Skeletal muscle tissue (tissue), 4 donors: ENCODE measurements around the gene MYOT. TPM values are rescaled to one million over a fixed set of nuclear protein-coding genes. Genes with fewer than 3 reads are reported as not detected.
A peak's percentile ranks its signal among the peaks of the same experiment; 100 is the strongest.

Source experiments
- H3K27ac ChIP-seq: one replicate; pipeline ENCODE4 v1.7.0; 2013; ENCODE audit warnings: mild to moderate bottlenecking, low read depth, low read length, inconsistent platforms
- H3K27me3 ChIP-seq, 3 donors: one replicate each; pipeline ENCODE4 v1.7.0; 2013; ENCODE audit warnings: low read length in 3 of 3; ENCODE audit not compliant: control insufficient read depth in 3 of 3, insufficient read depth in 3 of 3
- H3K36me3 ChIP-seq, 3 donors: one replicate each; pipeline ENCODE4 v1.7.0; 2013; ENCODE audit warnings: low read length in 3 of 3; ENCODE audit not compliant: control insufficient read depth in 3 of 3, insufficient read depth in 3 of 3
- H3K4me1 ChIP-seq, 3 donors: one replicate each; pipeline ENCODE4 v1.7.0; 2013; ENCODE audit warnings: low read length in 3 of 3, mild to moderate bottlenecking in 3 of 3; ENCODE audit not compliant: control insufficient read depth in 3 of 3, insufficient read depth in 3 of 3
- H3K4me3 ChIP-seq, 3 donors: one replicate each; pipeline ENCODE4 v1.7.0; 2013; ENCODE audit warnings: low read length in 3 of 3
- H3K9ac ChIP-seq, 3 donors: one replicate each; pipeline ENCODE4 v1.7.0; 2013; ENCODE audit warnings: low read length in 3 of 3, mild to moderate bottlenecking in 3 of 3, moderate library complexity in 2 of 3, low read depth in 1 of 3
- H3K9me3 ChIP-seq, 3 donors: one replicate each; pipeline ENCODE4 v1.7.0; 2013; ENCODE audit warnings: low read length in 3 of 3; ENCODE audit not compliant: control insufficient read depth in 3 of 3
- total RNA-seq: library from RNA; depleted of rRNA; stranded (reverse); fragments of >200 nt; gene quantifications from one replicate; pipeline ENCODE4 v1.2.3, GENCODE V29; 2014
- donor health status: Osteomylitis.

The MYOT gene
- total RNA-seq, 1 donor from 2014 or later = 54.8 TPM

DNA sequence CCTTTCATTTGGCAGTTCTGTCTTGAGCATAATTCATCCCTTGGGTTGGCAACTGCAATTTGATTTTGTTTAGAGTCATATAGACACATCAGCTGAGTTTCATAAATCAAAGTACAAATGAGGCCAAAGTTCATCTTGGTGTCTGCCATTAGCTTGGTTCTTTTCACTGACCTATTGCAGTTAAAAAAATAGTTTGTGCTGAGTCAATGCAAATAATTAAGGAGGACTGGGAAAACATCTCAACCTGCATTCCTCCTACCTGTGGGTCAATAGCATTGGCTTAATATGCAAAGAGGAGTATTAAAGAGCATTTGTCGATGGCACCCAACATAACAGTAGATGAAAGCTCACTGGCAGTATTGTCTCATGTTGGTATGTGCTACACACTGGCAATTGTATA, 23.2 kb downstream of the MYOT start:
- Histone ChIP-seq H3K9ac (no peak overlapping the region), H3K4me1 (peaks cover 2 to 11% (median 9%) of the 10 kb centered on the region in 3 donors), H3K4me3 (no peak overlapping the region), H3K36me3 (peaks cover 0 to 13% (median 12%) of the 10 kb centered on the region in 3 donors), H3K27me3 (no peaks in the 10 kb centered on the region), H3K27ac (peak overlapping the region; percentile 3), H3K9me3 (no peaks in the 10 kb centered on the region)

DNA sequence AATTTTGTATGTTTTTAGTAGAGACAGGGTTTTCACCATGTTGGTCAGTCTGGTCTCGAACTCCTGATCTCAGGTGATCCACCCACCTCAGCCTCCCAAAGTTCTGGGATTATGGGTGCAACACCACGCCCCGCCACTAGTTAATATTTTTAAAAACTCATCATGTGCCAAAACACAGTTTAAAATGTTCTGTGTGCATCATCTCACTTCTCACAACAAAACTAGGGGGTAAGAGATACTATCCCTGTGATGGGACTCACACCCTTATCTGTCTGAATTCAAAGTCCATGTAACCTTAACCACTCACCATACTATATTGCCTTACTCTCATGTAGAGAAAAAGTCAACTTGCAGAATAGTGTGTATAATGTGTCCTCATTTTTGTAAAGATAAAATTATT, 24.2 kb downstream of the MYOT start:
- H3K4me1 ChIP-seq = peaks cover 2 to 11% (median 9%) of the 10 kb centered on the region in 3 donors
- H3K4me3 ChIP-seq = no peak overlapping the region
- H3K27me3 ChIP-seq = no peaks in the 10 kb centered on the region
- H3K27ac ChIP-seq = no peak overlapping the region
- no peaks in the 10 kb centered on the region for H3K9me3 ChIP-seq
- no peak overlapping the region for H3K9ac ChIP-seq
- H3K36me3 ChIP-seq = peaks cover 0 to 10% (median 9%) of the 10 kb centered on the region in 3 donors

DNA sequence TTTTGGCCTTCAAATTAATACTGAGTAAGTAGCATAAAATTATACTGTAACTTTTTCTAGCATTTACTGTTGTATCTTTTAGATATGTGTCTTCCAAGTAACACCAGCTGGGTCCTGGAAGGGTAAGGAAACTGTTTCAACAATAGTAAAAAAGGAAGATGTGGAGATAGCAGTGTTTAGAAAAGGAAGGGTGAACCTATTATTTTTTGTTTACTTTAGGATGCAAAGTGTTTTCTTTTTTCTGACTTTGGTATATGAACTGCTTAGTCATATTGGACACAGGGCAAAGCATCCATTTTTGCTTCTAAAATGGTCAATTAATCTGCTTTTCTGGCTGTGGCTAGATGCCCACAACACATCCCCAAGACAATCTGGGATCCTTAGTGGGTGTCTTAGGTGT, 26.9 kb downstream of the MYOT start:
- no peaks in the 10 kb centered on the region for H3K9me3 ChIP-seq
- no peak overlapping the region for H3K9ac ChIP-seq
- H3K36me3 ChIP-seq = no peaks in the 10 kb centered on the region
- H3K4me3 ChIP-seq = no peak overlapping the region
- H3K4me1 ChIP-seq = peaks cover 0 to 1% (median 0%) of the 10 kb centered on the region in 3 donors
- H3K27me3 ChIP-seq = no peaks in the 10 kb centered on the region
- H3K27ac ChIP-seq = no peak overlapping the region

DNA sequence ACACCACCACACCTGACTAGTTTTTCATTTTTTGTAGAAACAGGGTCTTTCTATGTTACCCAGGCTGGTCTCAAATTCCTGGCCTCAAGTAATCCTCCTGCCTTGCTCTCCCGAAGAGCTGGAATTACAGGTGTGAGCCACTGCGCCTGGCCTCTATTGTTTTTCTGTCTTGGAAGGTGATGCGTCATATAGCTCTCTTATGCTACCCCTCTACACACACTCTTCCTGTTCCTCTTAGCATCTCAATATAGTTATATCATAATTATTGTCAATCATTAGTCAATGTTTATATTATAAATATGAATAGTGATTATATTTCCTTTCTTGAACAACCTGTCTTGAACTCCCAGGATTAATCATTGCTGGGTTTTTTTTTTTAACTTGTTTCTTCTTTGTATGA, 28.9 kb downstream of the MYOT start:
- Histone ChIP-seq H3K9me3 (no peaks in the 10 kb centered on the region), H3K27me3 (no peaks in the 10 kb centered on the region), H3K36me3 (no peaks in the 10 kb centered on the region), H3K4me1 (no peaks in the 10 kb centered on the region), H3K4me3 (no peak overlapping the region), H3K9ac (no peak overlapping the region), H3K27ac (no peak overlapping the region)

DNA sequence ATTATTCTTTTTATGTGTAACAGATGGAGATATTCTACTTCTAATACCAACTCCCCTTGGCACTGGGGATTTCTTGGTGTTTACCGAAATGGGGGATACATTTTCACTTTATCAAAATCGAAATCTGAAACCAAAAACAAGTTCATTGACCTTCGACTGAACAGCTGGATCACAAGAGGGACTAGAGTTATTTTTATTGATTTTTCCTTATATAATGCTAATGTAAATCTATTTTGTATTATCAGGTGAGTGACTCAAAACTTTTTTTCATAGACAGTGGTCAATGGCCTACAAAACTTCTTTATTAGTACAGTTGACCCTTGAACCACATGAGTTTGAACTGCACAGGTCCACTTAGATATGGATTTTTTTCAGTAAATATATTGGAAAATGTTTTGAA, 31.8 kb downstream of the MYOT start:
- H3K36me3 ChIP-seq = no peaks in the 10 kb centered on the region
- no peaks in the 10 kb centered on the region for H3K27me3 ChIP-seq
- H3K9ac ChIP-seq = no peak overlapping the region
- no peak overlapping the region for H3K4me3 ChIP-seq
- H3K9me3 ChIP-seq = no peaks in the 10 kb centered on the region
- H3K4me1 ChIP-seq = no peaks in the 10 kb centered on the region
- H3K27ac ChIP-seq = no peak overlapping the region

DNA sequence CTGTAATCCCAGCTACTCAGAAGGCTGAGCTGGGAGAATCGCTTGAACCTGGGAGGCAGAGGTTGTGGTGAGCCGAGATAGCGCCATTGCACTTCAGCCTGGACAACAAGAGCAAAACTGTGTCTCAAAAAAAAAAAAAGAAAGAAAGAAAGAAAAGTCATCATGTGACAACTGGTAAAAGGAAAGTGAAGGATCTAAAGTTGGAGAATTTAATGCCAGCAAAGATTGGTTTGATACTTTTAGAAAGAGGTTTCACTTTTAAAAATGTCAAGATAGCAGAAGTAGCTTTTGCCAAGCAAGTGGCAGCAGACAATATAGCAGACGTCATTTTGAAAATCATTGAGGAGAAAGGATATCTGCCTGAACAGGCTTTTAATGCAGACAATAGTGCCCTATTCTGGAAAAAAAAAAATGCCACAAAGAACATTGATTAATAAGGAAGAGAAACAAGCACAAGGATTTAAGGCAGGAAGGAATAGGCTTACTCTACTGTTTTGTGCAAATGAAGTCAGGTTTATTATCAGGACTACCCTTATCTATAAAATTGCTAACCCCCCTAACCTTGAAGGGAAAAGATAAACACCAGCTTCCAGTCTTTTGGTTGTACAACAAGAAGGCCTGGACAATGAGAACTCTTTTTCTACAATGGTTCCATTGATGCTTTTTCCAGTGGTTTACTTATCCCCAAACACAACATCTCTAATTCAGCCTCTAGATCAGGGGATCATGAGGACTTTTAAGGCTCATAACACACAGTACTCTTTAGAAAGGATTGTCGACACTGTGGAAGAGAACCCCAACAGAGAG, 33.6 kb downstream of the MYOT start:
- Histone ChIP-seq H3K9ac (no peak overlapping the region), H3K4me3 (no peak overlapping the region), H3K4me1 (no peaks in the 10 kb centered on the region), H3K27me3 (no peaks in the 10 kb centered on the region), H3K27ac (no peak overlapping the region), H3K9me3 (no peaks in the 10 kb centered on the region), H3K36me3 (no peaks in the 10 kb centered on the region)

DNA sequence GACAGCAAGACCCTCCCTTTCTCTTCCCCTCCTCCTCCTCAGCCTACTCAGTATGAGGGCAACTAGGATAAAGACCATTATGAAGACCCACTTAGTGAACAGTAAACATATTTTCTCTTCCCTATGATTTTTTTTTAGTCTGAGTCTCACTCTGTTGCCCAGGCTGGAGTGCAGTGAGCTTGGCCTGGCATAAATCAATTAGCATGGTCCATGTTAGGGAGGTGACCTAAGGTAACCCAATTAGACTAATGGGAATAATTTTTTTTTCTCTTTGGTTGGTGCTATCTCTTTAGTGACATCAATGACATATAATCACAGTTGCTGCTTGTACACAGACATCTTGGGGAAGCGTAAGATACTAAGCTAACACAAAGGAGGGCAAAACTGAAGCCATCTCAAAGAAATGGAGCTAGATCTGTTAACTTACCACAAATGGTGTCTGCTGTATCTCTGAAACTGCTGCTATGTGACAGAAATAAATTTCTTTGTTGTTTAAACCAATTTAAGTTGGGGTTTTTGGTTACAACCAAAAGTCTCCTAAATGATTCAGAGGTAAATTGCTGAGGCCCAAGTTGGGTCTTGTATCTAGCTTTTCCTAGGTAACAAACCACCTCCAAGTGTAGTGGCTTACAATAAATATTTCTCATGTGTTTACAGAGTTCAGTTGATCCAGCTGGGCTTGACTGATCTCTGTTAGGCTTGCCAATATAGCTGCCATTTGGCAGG, 34.9 kb downstream of the MYOT start:
- H3K36me3 ChIP-seq = no peaks in the 10 kb centered on the region
- no peak overlapping the region for H3K9ac ChIP-seq

DNA sequence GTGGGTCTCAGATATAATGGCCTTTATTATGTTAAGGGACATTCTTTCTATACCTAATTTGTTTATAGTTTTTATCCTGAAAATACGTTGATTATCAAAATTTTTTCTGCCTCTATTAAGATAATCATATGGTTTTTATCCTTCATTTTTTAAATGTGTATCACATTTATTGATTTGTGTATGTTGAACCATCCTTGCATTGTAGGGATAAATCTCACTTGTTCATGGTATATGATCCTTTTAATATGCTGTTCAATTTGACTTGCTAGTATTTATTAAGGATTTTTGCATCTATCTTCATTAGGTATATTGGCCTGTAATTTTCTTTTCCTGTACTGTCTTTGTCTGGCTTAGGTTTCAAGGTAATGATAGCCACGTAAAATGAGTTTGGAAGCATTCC, 47.1 kb downstream of the MYOT start:
- no peaks in the 10 kb centered on the region for H3K9me3 ChIP-seq
- no peak overlapping the region for H3K4me3 ChIP-seq
- H3K36me3 ChIP-seq = no peaks in the 10 kb centered on the region
- no peaks in the 10 kb centered on the region for H3K4me1 ChIP-seq
- no peak overlapping the region for H3K9ac ChIP-seq
- no peaks in the 10 kb centered on the region for H3K27me3 ChIP-seq
- no peak overlapping the region for H3K27ac ChIP-seq

More for the DNA sequence above, 34.9 kb downstream of the MYOT start:
- Histone ChIP-seq H3K4me3 (no peak overlapping the region), H3K4me1 (no peaks in the 10 kb centered on the region), H3K27ac (no peak overlapping the region), H3K27me3 (no peaks in the 10 kb centered on the region), H3K9me3 (no peaks in the 10 kb centered on the region)

DNA sequence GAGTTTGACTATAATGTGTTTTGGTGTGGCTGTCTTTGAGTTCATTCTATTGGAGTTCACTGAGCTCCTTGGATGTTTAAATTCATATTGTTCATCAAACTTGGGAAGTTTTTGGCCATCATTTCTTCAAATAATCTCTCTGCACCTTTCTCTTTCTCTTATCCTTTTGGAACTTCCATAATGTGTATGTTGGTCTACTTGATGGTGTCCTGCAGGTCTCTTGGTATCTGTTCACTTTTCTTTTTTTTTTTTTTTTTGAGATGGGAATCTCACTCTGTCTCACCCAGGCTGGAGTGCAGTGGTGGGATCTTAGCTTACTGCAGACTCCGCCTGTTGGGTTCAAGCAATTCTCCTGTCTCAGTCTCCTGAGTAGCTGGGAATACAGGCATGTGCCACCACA, 49.3 kb downstream of the MYOT start:
- H3K27me3 ChIP-seq = no peaks in the 10 kb centered on the region
- no peak overlapping the region for H3K27ac ChIP-seq
- no peaks in the 10 kb centered on the region for H3K36me3 ChIP-seq
- H3K4me1 ChIP-seq = no peaks in the 10 kb centered on the region
- H3K9me3 ChIP-seq = no peaks in the 10 kb centered on the region
- no peak overlapping the region for H3K9ac ChIP-seq
- H3K4me3 ChIP-seq = no peak overlapping the region

DNA sequence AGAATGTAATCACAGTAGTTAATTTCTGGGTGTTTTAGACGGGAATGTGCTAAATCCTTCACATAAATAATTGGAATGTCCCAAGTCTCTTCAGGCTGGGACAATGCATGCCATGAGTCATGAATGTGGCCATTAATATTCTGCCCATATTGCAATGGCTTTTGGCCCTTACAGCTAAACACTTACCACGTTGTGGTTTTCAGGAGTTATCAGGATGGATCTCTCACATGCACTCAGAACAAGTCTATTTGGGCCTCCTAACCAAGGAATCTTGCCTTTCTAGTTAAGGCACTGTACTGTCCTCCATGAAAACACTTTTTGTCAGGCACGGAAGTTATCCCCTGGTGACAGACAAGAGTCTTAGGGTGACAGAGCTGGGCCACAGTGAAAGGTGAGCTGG, 54.3 kb downstream of the MYOT start:
- no peak overlapping the region for H3K9ac ChIP-seq
- H3K27ac ChIP-seq = no peak overlapping the region
- no peaks in the 10 kb centered on the region for H3K36me3 ChIP-seq
- no peaks in the 10 kb centered on the region for H3K9me3 ChIP-seq
- H3K27me3 ChIP-seq = no peaks in the 10 kb centered on the region
- H3K4me1 ChIP-seq = no peaks in the 10 kb centered on the region
- H3K4me3 ChIP-seq = no peak overlapping the region
